Measurements from ENCODE around the gene MATN1.

- no peak for TF ChIP-seq CTCF (conservative IDR thresholded peaks at IDR 0.05; ENCODE audit: low read length)
- TF ChIP-seq EZH2phosphoT487 (IDR thresholded peaks at IDR 0.05; ENCODE audit: borderline replicate concordance, low read depth, low read length) = no peak
Measured at GRCh38 chr1:30747033-30748008, 23.9 kb upstream of the MATN1 start.

Data from OCI-LY7 (cell line).